DMS 273 treated with DMSO at 0.1 percent for 48 hours (cell line): Measurements from ENCODE around the gene RHOB.
"Not testable (repeated sequence)": the region's sequence is repeated elsewhere in the genome, so short reads cannot be mapped to it uniquely, and the experiment has no call there.

Experiments used
- DNase-seq: peaks from one replicate; lab custom pipeline; 2025; lab: John Stamatoyannopoulos, UW

Gene RHOB

GRCh38 chr2:20476481-20476880 is 29.6 kb downstream of the RHOB start:
- no peak for DNase-seq

DNA sequence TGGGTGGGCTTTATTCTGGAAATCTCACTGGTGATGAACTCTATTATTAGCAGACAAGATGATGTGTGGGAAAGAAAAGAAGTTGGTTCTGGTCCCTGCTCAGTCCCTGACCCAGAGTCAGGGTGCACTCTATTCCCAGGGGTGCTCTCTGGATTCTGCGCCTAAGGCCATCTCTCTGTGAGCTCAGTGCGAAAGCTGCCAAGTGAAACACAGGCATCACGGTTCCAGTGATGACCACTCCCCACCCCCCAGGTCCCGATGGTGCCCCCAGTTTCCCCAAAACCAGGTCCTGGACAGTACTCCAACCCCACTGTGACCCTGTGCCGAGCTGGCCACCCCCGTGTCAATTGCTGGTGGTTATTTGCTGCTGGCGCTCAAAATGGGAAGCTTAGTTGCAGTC is 30.1 kb downstream of the RHOB start:
- no peak for DNase-seq

- no peak for DNase-seq
These were observed 32.1 kb downstream of the RHOB start for GRCh38 chr2:20478961-20479360.

DNA sequence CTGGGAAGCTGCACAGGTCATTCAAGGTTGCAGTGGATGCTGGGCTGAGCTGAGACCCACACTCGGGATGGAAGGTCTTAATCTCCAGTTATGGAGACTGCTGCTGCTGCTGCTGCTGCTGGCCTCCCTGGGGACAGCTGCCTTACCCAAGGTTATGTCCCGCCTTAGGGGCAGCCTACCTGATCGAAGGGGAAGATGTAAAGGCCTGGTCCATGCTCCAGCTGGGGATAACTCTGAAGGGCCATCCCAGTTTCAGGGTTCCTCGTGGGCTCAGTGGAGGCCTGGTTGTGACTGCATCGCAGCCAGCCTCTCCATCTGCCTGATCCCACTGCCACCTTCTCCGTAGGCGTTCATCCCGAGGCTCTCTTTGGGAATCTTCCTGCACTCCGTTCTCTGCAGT is 33.0 kb downstream of the RHOB start:
- no peak for DNase-seq

GRCh38 chr2:20480913-20481312 is 34.0 kb downstream of the RHOB start:
- no peak for DNase-seq

DNA sequence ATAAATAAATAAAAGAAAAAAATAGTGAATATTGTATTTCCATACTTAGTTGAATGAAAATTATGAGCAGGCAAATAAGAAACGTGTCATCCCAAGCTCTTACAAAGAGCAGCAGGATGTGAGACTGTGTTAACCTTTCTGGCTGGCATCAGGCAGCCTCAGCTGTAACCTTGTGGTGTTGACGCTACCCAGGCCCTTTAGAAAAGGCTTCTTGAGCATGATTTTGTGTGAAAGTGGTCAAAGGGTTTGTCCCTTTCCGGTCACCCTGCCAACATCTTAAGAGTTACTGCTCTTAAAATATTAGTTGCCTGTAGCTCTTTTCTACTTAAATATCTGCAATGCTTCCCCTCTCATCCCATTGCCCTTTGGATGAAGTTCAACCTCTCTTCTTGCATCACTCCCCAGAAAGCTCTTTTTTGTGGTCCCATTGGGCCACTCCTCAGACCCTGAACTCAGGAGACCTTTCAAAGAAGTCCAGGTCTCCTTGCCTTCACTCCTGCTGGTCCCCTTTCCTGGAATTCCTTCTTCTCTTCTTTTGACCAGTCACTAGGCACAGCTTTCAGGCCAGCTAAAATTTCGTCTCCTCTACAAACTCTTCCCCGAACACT is 35.0 kb downstream of the RHOB start:
- DNase-seq = no peak

GRCh38 chr2:20482725-20483124 is 35.9 kb downstream of the RHOB start:
- no peak for DNase-seq

DNA sequence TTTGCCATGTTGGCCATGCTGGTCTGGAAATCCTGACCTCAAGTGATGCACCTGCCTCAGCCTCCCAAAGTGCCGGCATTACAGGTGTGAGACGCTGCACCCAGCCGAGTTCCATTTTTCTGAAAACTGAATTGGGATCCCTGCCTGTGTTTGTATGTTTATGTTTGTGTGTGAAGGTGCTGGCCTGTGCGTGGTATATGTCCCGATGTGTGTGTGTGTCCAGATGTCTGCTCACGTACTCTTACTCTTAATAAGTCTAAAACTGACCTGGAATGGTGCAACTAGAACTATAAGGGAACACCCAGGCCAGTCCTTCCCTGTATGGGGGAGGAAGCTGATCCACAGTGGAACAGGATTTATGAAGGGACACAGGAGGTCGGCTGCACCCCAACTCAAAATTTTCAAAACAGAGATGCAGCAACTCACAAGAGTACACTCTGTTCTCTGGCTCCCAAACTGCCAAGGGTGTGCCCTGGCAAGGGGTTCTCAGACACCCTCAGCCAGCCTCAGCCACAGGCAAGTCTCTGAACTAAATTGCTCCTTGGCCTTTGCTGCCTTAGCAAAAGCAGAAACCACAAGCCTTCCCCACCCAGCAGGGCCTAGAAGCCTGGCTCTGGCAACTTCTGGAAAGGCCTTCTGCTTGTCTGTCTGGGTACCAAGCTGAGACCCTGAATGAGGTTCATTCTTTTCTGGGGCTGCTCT is 36.5 kb downstream of the RHOB start:
- DNase-seq = no peak

DNA sequence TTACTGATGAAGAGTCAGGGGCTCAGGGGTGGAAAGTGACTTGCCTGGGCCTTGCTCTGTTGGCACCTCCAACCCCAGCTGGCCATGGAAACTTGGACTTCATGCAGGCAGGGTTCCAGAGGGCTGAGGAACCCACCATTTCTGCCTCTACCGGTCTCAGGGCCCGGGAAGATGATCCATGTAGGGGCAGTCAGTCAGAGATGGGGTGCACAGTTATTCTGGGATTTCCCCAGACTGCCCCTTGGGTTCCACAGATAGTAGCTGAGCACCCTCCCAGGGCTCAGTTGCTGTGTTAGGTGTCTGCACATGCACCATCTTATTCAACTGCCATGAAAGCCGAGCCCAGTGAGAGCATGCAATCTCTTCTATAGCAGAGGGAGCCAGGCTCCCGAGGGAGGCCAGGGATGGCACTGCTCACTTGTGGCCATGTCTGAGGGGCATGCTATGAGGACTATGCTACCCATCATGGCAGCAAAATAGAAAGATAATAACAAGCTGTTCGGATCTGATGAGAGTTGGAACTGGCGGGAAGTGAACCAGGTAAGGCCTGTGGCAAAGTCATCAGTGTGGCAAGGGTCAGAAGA is 37.3 kb downstream of the RHOB start:
- DNase-seq = no peak

- DNase-seq = no peak
These were observed 38.1 kb downstream of the RHOB start for GRCh38 chr2:20484810-20485611.

DNA sequence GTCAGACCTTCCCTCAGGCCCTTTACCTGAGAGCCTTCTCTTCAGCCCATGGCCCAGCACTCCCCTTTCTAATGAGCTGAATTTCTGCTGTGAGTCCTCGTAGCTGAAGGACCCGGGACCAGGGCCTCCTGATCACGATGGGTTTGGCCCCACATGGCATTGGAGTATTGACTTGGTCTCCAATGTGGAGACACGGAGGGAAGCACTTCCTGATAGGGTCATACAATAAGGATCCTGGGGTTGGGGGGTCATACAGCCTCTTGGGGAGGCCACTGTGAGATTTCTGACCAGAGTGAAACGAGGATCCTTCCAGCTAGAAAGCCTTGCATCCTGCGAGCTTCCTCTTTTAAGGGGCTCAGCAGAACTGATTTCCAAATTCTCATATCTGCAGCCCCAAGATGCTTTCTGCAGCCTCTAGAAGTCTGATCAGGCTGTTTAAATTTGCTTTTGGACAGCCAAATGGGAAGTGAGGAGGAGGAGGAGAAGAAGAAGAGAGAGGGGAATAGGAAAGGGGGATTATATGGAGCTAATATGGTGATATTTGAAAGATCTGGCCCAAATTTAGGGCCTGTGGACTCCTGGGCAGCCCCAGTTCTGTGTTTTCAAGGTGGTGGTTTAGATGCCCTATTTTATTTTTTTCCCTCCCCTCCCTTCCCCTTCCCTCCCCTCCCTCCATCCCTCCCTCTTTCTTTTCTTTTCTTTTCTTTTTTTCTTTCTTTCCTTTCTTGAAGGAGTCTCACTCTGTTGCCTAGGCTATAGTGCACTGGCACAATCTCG is 38.9 kb downstream of the RHOB start:
- no peak for DNase-seq

DNA sequence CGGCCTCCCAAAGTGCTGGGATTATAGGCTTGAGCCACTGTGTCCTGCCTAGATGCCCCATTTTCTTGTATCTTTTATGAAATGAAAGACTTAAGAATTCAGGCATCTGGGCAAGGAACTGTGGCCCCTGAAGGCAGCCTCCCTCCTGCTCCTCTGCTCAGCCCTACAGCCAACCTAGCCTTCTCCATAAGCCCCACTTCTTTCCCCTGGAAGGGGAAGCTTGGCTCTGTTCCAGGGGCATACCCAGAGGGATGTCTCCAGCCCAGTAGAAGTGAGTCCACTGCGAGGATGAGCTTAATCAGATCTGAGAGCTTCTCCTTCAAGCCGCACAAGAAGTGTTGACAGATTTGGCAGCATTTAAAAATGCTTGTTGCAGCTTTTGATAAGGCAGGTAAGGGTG is 39.7 kb downstream of the RHOB start:
- no peak for DNase-seq

DNA sequence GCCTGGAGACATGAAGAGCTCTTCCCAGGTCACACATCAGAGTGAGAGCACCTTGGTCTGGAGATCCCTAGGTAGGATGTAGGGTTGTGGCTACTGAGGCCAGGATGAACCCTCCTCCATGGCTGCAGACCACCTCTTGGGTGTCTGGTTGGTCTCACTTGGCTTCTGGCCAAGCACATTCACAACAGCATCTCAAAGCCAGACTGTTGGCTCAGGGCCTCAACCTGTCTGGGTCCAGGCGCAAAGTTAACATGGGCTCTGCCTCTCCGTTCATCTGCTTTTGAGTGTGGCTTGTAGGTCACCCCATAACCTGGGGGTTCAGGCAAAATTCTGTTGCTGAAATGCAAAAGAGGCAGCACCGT is 40.1 kb downstream of the RHOB start:
- DNase-seq = no peak

GRCh38 chr2:20487392-20488174 is 40.7 kb downstream of the RHOB start:
- DNase-seq = no peak

- no peak for DNase-seq
These were observed 41.3 kb downstream of the RHOB start for GRCh38 chr2:20488201-20488641.

- no peak for DNase-seq
These were observed 41.9 kb downstream of the RHOB start for GRCh38 chr2:20488782-20489181.

GRCh38 chr2:20490300-20491181 is 43.7 kb downstream of the RHOB start:
- DNase-seq = no peak

- DNase-seq = no peak
These were observed 45.1 kb downstream of the RHOB start for GRCh38 chr2:20491739-20492531.

- DNase-seq = not testable (repeated sequence)
These were observed 46.2 kb downstream of the RHOB start for GRCh38 chr2:20493095-20493494.
